ENCODE results near the gene GPC6.

GPC6 gene

GRCh38 chr13:94454334-94454733 is 1227.7 kb downstream of the GPC6 start:
- DNase-seq, result no peak

- no peak for DNase-seq
Observed at GRCh38 chr13:94454906-94455305, 1228.3 kb downstream of the GPC6 start.

GRCh38 chr13:94455414-94455813 is 1228.8 kb downstream of the GPC6 start:
- DNase-seq, result no peak
